OCI-LY1 (cell line): ENCODE data around the gene SLC32A1.

ENCODE experiments used
- EZH2 ChIP-seq: fragments of 200-600 bp; sonication (generic), shearing (Covaris generic); IDR thresholded peaks from 2 replicates; pipeline ENCODE4 v1.8.0; 2017; ENCODE audit warnings: borderline replicate concordance, mixed run types, mild to moderate bottlenecking, antibody characterized with exemption, low read length, moderate library complexity, mixed read lengths
- TF ChIP-seq, protein P1 (sequence below): fragments of 200-600 bp; sonication (generic), shearing (Covaris generic); IDR thresholded peaks from 2 replicates; pipeline ENCODE4 v1.5.1; 2017; ENCODE audit warnings: mild to moderate bottlenecking, antibody characterized with exemption, low read length, moderate library complexity, mixed read lengths

DNA sequence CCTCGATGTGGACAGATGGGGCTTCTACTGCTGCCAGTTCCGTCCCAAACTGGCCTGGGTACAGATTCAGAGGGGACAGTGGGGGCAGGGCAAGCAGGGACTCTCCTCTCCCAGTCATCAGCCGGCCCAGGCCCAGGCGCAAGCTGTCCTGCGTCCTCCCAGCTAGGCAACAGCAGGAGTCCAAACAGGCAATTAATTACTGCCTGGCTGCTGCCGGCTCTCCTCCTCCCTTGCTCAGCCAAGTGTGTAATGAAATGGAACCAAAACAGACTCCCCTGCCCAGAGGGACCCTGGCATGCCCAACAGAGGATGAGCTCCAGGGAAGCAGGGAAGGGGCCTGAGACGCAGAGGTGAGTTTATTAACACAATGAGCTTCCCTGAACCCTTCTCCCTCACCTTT, 17.8 kb upstream of the SLC32A1 start:
- TF ChIP-seq, protein P1, sequence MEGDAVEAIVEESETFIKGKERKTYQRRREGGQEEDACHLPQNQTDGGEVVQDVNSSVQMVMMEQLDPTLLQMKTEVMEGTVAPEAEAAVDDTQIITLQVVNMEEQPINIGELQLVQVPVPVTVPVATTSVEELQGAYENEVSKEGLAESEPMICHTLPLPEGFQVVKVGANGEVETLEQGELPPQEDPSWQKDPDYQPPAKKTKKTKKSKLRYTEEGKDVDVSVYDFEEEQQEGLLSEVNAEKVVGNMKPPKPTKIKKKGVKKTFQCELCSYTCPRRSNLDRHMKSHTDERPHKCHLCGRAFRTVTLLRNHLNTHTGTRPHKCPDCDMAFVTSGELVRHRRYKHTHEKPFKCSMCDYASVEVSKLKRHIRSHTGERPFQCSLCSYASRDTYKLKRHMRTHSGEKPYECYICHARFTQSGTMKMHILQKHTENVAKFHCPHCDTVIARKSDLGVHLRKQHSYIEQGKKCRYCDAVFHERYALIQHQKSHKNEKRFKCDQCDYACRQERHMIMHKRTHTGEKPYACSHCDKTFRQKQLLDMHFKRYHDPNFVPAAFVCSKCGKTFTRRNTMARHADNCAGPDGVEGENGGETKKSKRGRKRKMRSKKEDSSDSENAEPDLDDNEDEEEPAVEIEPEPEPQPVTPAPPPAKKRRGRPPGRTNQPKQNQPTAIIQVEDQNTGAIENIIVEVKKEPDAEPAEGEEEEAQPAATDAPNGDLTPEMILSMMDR: no peak
- no peak for TF ChIP-seq EZH2
